HG03108 (cell line): ENCODE results near the gene TENT5C.

ENCODE experiments used
- ATAC-seq: cut with Tn5 transposase; IDR thresholded peaks from one replicate; pipeline ENCODE4 v1.9.1; 2021; ENCODE audit warnings: moderate library complexity; ENCODE audit not compliant: unreplicated experiment

TENT5C gene

DNA sequence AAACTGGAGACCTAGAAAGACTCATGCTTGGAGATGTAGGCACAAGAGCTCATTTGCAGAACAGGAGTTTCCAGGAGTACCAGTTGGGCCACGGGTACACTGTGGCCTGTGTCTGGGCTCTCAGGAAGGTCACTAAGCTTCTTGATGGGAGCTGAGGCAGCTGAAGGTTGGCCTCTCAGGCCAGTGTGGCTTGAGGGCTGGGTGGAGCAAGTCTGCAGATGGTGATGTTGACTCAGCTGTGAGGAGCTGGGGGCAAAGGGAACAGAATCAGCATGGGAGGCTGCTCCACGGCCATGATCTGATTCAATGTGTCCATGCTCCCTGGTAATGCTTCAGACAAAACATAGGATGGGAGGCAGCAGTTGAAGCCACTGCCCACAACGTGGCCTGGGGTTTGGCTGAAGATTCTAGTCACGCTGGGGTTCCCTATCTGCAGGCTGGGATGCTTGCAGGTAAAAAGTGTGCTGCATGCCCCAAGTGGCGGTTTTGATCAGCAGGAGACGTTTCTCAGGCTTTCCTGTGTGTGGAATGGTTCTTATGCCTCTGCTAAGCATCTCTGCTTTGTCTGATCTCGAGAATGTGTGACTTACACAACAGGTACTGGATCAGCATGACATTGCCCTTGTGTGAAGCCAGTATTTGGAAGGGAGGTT lies 15.4 kb upstream of the TENT5C start:
- no peak for ATAC-seq

DNA sequence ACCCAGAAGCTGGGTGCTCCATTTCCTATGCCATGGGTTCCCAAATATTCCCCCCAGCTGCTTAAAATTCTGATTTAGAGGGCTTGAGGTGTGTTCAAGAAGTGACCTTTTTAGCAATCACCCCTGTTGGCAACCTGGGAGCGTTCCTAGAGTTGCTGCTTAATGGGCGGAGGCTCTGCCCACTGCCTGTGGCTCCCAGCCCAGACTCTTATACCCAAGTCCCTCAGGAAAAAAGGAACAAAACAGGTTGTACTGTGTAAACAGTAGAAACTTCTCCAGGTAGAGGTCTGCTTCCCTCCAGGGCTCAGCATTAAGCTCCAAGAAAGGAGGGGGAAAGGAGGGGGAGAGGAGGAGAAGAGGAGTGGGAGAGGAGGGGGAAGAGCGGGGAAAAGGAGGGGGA lies 14.6 kb upstream of the TENT5C start:
- ATAC-seq, result no peak

DNA sequence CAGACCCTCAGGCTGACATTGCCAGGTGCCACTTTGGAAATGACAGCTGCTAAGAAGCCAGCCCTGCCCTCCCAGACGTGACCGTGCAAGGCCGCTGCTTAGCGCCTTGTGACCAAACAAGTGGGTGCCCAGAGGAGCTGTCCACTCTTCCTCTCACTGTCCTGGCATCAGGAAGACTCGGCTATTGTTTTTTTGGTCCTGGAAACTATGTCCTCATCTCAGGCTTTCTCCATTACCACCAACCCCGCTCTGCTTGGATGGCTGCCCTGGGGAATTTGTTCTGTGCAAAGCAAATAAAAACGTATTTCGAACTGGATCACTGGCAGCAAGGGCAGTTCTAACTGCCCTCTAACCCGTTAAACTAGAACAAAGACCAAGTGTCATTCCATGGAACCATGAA lies 13.7 kb upstream of the TENT5C start:
- ATAC-seq, result no peak

DNA sequence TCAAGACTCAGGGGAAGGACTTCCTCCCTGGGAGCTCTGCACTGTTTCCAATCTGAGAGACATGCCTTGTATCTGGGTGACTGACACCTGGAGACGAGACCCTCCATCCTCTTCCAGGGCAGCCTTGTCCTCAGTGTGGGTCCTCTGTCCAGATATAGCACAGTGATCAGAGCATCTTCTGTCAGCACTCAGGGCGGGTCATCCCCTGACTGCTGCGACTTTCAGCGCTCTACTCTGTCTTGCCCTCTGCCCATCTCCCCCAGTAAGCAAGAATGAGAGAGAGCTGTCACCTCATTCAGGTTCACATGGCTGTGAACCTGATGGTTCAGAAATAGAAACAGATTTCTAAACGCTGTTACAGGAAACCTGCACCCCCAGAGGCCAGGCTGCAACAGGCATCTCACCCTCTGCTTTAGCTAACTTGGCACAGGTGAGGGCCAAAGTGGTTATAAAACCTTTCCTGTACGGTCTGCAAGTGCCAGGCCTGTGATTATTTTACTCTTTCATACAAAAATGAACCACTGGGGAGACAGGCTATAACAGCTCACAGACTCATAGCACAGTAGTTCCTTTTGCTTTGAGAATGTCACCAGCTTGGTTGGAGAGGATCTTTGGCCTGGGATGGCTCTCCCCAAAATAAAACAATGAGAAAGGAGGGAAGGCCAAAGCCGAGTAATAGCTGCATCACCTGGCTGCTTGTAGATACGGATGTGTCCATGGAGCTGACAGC lies 11.4 kb upstream of the TENT5C start:
- no peak for ATAC-seq

DNA sequence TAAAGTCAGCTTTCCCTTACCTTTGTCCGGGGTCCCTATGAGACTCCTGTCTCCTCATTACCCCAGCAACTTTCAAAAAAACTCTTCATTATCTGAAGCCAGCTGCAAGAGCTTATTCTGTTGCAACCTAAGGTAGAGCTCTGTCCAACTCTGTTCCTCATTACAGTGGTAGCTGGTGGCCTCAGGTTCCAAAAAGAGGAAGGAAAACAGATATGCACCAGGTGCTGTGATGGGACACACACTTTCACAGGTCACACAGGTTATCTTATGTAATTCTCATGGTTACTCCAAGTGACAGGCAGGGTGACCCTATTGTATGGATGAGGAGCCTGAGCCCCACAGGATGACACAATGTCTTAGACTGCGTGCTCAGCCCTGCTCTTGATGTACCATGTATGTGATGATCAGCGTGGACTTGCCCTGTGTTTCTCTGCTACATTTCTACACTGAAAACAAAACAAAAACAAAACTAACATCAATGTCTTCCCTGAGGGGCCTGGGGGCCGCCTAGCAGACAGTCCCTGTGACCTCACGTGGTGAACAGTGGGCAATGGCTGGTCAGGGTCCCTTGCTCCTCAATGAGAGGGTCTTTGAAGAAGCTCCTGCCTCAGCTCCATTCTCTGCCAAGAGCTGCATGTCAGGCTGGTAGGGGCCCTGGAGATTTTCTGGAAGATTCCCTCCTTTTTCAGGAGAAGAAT lies 9.7 kb upstream of the TENT5C start:
- ATAC-seq, result no peak

DNA sequence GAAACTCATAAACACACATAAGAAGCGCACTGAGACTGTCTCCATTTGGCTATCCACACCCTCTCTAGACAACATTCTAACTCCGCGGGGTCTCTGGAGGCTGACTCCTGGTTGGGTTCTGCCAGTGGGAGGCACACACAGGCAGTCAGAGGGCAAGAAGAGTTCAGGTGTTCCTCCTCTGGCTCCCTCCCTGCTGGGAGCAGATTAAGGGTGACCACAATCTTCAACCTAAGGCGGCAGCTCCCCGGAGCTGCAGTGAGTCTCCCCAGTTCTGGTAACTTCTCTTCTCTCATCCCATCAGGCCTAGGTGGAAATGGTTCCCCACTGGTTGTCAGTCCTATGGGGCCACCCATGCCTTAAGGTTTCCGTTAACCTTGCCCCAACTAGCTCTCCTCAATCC lies 7.4 kb upstream of the TENT5C start:
- no peak for ATAC-seq

DNA sequence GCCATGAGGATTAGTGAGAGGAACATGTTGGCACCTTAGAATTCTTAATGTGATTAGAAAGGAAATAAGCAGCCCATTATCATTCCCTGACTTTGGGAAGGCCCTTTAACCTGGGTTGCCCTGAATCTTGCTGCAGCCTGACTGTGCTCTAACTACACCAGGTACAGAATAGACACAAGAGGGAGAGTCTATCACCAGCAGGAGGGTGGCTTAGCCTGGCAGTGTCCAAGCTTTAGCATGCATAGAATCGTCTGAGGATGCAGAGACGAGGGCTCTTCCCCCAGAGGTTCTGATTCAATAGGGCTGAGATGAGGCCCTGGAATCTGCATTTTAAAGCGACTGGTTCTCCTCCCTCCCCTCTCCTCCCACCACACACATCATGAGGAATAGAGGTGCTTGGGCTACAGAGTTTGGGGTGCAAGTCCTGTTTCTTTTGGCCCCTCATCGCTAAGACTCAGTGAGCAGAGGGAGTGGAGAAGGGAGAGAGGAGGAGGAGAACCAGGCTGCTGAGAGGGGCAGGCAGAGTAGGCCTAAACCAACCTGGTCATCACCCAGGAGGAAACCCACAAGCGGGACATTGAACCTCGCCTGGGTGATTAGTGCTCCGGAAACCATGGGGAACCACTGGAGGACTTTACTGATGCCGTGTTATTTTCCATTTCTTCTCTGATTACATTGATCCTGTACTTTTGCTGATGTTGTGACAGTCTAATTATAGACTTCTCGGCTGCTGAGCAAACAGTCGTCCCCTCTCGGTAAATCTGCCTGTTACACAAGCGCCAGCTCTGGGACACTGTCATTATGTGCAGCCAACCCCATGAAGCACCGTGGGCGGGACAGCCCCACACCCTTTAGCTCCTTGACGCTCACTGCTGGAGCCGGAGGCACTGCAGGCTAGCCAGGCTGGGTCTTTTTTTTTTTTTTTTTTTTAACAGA lies 6.3 kb upstream of the TENT5C start:
- ATAC-seq, result no peak

DNA sequence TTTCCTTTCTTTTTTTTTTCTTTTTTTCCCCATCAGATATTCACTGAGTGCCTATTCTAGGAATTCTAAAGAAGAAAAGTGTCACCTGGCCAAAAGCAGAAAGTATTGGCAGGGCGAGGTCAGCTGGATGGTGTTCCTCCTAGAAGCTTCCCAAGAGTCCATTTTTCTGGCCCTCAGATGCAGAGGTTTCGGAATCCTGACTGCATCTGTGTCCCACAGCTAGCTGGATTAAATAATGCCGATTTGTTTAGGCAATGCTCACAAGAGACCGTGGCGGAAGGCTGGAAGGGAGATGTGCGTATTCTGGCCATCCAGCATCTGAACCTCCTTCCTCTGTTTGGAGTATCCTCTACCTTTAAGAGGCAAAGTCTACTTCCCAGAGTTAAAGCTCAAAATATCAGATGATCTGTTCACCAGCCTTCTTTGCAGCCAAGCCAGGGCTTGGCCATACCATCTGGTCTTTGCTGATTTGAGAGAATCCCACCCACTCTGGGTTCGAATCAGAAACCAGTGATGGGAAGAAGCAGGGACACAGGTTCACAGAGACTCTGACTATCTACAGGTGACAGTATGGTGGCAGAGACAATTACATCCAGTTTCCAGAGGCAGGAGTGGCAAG lies 5.4 kb upstream of the TENT5C start:
- ATAC-seq, result no peak

DNA sequence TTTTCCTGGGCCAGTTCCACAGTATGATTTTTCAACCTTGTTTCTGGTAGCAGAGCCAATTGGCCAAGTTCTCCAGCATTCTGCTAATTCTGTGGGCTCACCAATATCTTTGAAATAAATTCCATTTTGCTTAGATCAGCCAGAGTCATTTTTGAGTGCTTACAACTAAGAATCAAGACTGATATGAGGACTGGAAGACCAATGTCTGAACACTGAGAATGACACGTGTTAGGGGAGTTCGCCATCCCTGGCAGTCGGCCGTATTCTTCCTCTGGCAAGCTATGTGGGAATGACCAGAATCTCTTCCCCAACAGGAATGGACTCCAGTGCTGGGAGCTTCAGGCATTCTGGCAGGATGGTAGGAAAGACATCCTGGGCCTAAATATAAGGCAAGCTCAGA lies 4.9 kb upstream of the TENT5C start:
- ATAC-seq, result no peak

DNA sequence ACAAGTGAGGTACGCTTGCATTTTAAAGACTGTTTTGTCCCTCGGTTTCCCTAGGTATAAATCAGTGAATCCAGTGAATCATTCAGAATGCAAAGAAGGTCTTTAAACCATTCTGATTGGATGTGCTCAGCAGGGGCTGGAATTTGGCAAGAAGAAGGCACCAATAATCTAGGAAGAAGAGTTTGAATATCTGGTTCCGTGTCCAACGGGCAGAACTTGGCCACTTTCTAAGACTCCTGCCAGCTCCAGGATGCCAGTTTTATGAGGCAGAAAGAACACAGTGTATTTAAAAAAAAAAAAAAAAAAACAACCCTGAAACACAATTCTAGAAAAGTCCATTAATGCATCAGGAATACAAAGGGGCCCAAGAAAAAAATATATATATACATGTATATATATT lies 3.0 kb upstream of the TENT5C start:
- ATAC-seq, result no peak

DNA sequence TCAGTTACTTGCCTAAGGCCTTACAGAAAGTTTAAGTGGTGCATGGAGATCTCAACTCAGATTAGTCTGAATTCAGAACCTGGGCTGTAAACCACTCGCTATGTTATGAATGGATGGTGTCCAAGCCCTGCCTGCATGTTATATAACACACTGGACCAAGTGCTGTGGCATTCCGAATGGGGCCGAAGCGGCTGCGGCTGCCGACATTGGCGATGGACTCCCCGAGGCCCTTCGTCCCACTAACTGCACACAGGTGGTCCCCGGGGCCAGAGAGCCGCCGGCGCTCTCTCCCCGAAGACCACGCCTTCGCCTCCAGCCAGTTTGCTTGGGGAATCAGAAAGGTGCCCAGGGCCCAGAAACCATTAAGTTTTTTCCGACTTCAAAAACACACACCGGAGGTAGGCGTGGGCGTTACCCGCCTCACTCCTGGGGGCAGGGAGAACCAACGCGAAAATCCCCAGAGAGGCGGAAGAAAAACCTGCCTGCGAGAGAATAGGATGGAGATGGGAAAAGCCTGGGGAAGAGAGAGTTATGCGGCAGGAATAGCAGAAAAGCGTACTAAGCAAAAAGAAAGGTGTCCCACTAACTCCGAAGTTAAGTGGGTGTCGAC lies 579 bp upstream of the TENT5C start:
- peak; percentile 10 for ATAC-seq

DNA sequence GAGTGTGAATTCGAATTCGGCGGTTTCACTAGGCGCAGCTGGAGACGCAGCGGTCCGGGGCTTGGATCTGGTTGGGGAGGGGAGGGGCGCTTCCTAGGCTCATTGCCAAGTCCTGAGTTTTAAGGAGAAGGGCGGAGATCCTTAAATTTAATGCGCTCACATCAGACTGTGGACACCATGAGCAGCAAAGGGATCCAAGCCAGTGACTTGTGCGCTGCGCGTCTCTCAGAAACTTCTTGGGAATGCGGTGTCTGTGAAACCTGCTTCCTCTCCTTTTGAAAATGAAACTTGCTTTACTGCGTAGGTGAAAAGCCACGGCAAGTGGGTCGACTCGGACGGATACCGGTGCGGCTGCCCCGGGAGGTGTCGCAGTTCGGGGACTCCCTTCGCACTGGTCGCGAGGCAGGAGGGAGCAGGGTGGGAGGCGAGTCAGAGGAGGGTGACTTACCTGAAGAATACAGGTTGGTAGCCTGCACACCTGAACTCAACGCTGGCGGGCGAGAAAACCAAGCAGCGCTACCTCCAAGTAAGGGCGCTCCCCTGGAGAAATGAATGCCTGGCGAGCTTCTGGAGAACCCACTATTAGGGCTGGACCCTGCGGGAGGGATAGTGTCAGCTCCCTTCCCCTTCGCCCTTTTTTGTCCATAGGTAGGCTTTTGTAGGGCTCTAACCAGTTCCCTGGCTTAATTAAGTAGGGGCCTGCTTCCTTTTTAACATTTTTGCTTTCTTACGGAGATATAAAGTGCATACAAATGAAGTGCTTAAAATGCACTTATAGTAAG lies 992 bp downstream of the TENT5C start:
- no peak for ATAC-seq

DNA sequence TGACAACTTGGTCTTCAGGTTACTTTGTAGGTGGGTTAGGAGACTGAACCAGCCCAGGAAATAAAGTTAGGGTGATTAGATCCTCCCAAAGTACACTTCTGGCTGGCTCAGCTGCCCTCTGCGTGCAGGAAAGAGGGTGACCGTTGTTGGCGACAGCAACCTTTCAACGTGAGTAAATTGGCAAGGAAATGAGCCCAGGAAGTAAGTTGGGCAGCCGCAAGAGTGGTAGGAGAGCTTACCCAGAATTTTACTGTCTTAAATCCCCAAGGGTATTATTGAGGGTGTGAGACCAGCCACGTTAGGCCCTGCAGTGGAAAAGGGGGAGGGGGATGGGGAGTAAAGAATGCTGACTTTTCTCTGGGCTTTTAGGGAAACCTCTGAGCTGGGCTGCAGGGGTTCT lies 1.6 kb downstream of the TENT5C start:
- ATAC-seq, result no peak

DNA sequence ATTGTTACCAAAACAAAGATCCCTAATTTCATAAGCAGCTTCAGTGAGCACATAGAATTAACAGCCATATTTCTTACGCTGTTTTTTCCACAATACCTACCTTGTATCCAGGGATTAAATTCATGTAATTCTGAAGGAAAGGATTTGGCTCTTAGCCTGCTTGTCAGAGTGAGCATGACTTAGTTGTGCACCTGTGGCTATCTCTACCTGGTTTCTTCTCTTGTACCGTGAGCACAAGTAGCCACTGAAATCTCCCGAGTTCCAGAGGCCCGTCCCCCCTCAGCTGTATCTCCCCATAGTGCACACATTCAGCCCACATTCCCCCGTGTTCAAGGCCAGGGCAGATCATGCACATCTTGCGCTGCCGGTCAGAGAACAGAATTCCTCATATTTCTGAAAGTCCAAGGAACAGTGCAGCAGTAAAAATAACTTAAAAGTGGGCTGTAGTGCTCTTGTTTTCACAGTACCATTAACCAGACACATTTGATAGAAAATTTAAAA lies 2.3 kb downstream of the TENT5C start:
- ATAC-seq, result no peak

DNA sequence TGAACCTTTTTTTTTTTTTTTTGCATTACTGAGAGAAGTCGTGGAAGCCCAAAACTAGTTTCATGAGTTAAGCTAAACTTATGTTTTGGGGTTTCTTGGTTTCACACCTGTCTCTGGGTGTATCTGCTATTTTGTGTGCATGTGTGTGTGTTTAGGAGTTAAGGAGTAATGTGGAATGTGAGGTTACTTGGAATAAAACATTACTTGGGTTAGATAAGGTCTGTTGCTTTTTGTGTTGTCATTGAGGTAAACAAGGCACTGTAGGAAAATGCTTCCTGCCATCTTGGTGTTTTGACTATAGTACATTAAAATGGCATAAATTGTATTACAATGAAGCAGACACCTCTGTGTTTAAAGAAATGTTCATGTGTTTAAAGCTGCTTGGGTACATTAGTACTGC lies 2.9 kb downstream of the TENT5C start:
- ATAC-seq, result no peak

DNA sequence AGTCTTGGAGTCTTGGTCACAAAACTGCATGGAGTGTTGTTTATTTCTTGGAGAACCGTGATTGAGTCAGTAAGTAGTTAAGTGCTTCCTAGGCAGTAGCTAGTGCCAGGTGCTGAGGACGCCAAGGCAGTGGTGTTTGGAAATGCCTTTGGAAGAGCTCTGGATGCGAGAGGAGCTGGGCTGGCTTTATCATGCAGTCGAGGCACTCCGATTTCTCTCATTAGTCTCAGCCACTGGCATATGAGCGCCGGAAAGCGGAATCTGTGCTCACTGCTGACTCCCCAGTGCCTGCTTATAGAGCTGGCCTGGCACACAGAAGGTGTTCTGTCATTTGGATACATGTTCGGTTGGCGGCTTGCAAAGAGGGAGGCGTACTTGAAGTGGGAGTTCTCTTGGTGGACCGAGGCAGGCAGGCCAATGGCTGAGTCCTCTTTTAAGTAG lies 3.6 kb downstream of the TENT5C start:
- no peak for ATAC-seq

DNA sequence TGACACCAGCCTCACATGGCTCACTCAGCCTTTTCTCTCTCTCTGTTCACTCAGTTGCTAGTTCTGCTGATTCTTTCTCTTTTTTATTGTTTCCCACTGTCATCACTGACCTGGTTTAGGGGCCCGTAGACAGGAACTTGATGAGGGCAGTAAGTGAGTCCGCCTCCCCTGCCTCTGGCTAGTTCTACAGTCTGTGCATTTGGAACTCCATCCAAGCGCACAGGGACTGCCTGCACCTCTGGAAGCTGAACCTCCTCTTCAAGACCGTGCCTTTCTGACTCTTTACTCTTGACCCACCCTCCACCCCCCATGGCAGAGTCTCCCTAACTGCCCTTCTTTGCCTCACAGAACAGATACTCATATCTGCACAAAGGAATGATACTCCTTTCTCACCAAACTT lies 4.2 kb downstream of the TENT5C start:
- ATAC-seq, result no peak

DNA sequence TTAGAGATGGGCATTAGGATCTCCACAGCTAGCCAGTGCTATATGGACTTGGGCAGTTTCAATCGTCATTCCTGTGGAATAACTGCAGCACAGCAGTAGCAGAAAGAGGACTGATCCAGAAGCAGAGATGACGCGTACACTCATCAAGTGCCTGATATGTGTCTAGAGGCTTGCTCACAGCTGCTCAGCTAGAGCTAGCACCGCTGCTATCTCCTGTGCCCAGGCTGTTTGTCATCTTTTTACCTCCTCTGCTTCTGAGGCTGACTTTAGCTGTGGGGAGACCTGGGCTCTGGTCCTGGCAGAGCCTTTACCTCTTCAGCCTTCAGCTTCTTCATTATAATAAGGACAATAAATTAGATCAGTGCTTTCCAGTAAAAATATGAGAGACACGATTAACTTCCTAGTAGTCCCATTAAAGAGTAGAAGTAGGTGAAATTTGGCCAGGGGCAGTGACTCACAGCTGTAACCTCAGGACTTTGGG lies 5.3 kb downstream of the TENT5C start:
- ATAC-seq, result no peak

DNA sequence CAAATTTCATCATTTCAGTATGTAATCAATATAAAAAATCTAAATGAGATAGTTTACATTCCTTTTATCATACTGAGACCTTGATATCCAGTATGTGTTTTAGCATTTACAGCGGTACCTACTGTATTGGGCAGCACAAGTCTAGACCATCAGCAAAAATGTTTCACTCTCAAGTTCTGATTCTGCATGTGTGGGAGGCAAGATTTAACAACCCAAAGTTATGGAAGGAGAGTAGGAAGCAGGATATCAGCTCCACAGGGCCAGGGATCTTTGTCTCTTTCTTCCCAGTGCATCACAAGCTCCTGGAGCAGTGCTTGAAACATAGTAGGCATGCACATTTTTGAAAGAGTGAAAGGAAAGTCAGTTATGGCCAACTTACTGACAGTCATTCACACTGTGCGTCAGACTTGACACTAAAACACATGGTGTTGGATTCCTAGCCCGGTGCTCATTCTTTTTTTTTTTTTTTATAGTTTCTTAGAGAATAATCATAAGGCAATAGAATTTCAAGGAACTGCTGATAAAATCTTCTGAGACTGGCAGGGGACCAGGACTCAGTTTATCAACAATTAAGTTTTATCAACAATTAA lies 6.1 kb downstream of the TENT5C start:
- ATAC-seq, result no peak
